Measurements from ENCODE around the gene TEP1. TPM values are rescaled to one million over a fixed set of nuclear protein-coding genes. Genes with fewer than 3 reads are reported as not detected.
"Not testable (repeated sequence)": the region's sequence is repeated elsewhere in the genome, so short reads cannot be mapped to it uniquely, and the experiment has no call there.

The TEP1 gene
- total RNA-seq, 4 donors from 2014 or later: 91.6 to 138 (median 110) TPM

DNA sequence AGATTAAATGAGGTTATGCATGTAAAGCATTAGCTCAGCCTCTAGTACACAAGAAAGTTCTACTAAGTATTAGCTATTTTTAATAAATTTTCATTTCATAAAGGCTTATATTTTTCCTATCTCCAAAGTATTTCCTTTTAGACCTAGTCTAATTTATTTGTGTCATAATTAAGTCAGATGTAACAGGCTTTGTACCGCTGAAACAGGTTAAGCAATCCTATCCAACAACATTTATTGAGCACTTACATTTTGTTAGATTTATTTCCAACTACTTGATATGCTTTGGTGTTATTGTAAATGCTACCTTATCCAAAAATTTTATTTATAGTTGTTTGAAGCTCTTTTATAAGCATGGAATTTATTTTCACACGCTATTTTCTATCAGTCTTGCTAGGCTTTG lies 71.7 kb downstream of the TEP1 start:
- H3K9me3 ChIP-seq: no peaks in the 10 kb centered on the region
- no peaks in the 10 kb centered on the region for H3K27me3 ChIP-seq
- H3K4me1 ChIP-seq: peaks cover 0 to 5% (median 0%) of the 10 kb centered on the region in 4 donors
- H3K4me3 ChIP-seq: no peak overlapping the region
- no peak for TF ChIP-seq POLR2A (IDR thresholded peaks at IDR 0.05)
- TF ChIP-seq, protein P1, sequence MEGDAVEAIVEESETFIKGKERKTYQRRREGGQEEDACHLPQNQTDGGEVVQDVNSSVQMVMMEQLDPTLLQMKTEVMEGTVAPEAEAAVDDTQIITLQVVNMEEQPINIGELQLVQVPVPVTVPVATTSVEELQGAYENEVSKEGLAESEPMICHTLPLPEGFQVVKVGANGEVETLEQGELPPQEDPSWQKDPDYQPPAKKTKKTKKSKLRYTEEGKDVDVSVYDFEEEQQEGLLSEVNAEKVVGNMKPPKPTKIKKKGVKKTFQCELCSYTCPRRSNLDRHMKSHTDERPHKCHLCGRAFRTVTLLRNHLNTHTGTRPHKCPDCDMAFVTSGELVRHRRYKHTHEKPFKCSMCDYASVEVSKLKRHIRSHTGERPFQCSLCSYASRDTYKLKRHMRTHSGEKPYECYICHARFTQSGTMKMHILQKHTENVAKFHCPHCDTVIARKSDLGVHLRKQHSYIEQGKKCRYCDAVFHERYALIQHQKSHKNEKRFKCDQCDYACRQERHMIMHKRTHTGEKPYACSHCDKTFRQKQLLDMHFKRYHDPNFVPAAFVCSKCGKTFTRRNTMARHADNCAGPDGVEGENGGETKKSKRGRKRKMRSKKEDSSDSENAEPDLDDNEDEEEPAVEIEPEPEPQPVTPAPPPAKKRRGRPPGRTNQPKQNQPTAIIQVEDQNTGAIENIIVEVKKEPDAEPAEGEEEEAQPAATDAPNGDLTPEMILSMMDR (IDR thresholded peaks at IDR 0.05): no peak
- no peak for DNase-seq
- H3K36me3 ChIP-seq: no peaks in the 10 kb centered on the region
- H3K27ac ChIP-seq: peak overlapping the region in 2 of 4 donors; percentile 90 to 91

DNA sequence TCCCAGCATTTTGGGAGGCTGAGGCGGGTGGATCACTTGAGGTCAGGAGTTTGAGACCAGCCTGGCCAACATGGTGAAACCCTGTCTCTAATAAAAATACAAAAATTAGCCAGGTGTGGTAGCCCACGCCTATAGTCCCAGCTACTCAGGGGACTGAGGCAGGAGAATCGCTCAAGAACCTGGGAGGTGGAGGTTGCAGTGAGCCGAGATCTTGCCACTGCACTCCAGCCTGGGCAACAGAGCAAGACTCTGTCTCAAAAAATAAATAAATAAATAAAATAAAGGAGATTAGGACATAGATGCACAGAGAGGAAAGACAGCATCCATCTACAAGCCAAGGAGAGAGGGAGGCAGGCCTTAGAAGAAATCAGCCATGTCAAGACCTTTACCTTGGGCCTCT lies 72.3 kb downstream of the TEP1 start:
- DNase-seq, H3K4me1 ChIP-seq, H3K4me3 ChIP-seq, H3K27ac ChIP-seq, H3K27me3 ChIP-seq, H3K36me3 ChIP-seq, H3K9me3 ChIP-seq: not testable (repeated sequence)

DNA sequence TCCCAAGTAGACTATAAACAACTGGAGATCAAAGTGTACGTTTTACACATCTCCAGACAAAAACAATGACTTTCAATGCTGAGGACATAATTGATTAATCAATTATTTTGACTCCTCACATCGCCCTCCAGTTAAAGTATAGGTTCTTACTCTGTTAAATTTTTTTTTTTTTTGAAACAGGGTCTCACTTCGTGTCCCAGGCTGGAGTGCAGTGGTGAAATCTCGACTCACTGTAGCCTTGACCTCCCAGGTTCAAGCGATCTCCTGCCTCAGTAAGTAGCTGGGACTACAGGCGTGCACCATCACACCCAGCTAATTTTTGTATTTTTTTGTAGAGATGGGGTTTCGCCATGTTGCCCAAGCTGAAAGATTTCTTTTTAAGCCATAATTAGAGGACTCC lies 79.3 kb downstream of the TEP1 start:
- Histone ChIP-seq H3K27me3 (no peaks in the 10 kb centered on the region), H3K9me3 (no peaks in the 10 kb centered on the region), H3K27ac (peak overlapping the region in 2 of 4 donors; percentile 78 to 85), H3K4me1 (peaks cover 0 to 3% (median 1%) of the 10 kb centered on the region in 4 donors), H3K4me3 (no peak overlapping the region), H3K36me3 (no peaks in the 10 kb centered on the region)
- DNase-seq: no peak
- no peak for TF ChIP-seq POLR2A (IDR thresholded peaks at IDR 0.05)

DNA sequence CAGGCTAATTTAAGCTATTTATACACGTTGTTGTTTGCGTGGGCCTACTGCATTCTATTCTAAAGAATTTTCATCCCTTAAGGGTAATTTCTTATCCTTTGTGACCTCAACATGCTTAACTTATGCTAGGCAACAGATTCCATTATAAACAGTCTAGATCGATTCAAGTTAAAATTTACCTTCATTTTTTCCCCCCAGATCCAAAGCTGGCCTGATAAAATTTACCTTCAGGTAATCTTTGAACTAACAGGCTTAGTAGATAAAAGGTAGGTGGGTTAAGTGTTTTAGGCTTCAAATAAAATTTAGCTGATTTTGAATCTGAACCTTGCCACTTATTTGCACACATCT lies 79.8 kb downstream of the TEP1 start:
- no peaks in the 10 kb centered on the region for H3K27me3 ChIP-seq
- H3K4me3 ChIP-seq: peak overlapping the region; percentile 46 to 65 (median 62)

DNA sequence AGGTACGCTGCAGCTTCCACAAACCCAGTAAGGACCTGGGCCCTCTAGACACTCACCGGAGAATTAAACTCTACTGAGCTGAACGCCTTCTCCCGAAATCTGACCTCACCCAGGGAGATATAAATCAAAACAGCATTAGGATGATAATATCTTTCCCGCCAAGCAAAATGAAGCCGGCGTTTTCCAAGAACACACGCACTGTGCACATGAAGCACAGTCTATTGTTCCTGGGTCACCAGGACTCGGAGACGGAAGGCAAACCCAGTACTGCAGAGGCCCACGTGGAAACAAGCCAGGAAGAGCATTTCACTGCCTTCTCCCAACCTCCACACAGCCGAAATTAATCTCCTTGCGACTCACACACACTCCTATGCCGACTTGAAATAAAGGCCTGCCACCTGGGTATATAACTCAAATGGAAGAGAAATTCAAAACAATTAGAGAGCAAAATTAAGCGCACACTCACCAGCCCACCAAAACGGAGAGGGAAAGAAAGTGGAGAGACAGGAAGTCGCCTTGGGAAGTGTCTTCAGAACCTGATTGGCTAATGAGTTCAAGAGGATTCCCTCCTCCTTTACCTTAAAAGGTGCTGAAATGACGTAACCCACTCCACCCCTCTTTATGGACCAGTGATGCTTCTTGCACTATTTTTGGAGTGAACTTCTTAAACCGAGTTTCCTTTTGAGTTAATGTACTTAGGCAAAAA lies 80.4 kb downstream of the TEP1 start, which contains the start of gene CCNB1IP1:
TSS of gene CCNB1IP1 (minus strand) at position 492 of the 706 bp plus-strand sequence. CDS start 16,756 bp downstream, outside the sequence.
- Histone ChIP-seq H3K27me3 (no peaks in the 10 kb centered on the region), H3K36me3 (peaks cover 0 to 4% (median 0%) of the 10 kb centered on the region in 3 donors), H3K4me3 (peak within 1 kb of the TSS; percentile 46 to 65 (median 62)), H3K27ac (peak within 1 kb of the TSS; percentile 70 to 85 (median 78)), H3K9me3 (no peaks in the 10 kb centered on the region), H3K4me1 (peaks cover 0 to 3% (median 1%) of the 10 kb centered on the region in 4 donors)
- peak; percentile 59 to 75 (median 62) for DNase-seq
- TF ChIP-seq, protein P1 (IDR thresholded peaks at IDR 0.05): no peak
- peak in 1 of 2 donors; percentile 38 for TF ChIP-seq POLR2A (IDR thresholded peaks at IDR 0.05)

More for the DNA sequence above, 79.8 kb downstream of the TEP1 start:
- peaks cover 0 to 3% (median 1%) of the 10 kb centered on the region in 4 donors for H3K4me1 ChIP-seq
- no peak for DNase-seq
- peak overlapping the region; percentile 70 to 85 (median 78) for H3K27ac ChIP-seq
- peaks cover 0 to 2% (median 0%) of the 10 kb centered on the region in 3 donors for H3K36me3 ChIP-seq
- H3K9me3 ChIP-seq: no peaks in the 10 kb centered on the region
- TF ChIP-seq POLR2A (IDR thresholded peaks at IDR 0.05): no peak
- TF ChIP-seq, protein P1 (IDR thresholded peaks at IDR 0.05): no peak

DNA sequence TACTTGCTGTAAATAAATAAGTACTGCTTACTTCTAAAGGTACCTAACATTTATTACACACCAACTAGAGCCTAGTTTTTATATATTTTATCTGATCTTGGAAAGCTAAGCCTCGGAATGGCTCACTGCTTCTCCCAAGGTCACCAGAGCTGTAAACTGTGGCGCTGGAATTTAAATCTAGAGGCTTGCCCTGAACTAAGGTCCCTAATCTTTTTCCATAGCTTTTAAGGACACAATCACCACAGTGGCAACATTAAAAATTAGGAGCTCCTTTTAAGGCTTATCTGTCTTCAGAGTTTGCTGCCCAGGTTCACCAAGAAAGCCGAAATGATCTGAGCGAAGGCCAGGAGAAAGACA lies 80.9 kb downstream of the TEP1 start:
- peak overlapping the region; percentile 46 to 65 (median 62) for H3K4me3 ChIP-seq
- peaks cover 0 to 3% (median 1%) of the 10 kb centered on the region in 4 donors for H3K4me1 ChIP-seq
- peak overlapping the region; percentile 70 to 85 (median 78) for H3K27ac ChIP-seq
- H3K36me3 ChIP-seq: peaks cover 0 to 4% (median 0%) of the 10 kb centered on the region in 3 donors
- no peaks in the 10 kb centered on the region for H3K9me3 ChIP-seq
- TF ChIP-seq, protein P1 (IDR thresholded peaks at IDR 0.05): no peak
- TF ChIP-seq POLR2A (IDR thresholded peaks at IDR 0.05): no peak
- no peaks in the 10 kb centered on the region for H3K27me3 ChIP-seq
- DNase-seq: no peak

All from Peyer's patch (tissue), 4 donors.